HFFc6 (cell line): Measurements from ENCODE around the gene CD4. TPM values are rescaled to one million over a fixed set of nuclear protein-coding genes. Genes with fewer than 3 reads are reported as not detected.

Experiments used
- DNase-seq: peaks from one replicate; pipeline ENCODE4 v3.0.0-alpha.2; 2018
- H3K27ac Mint-ChIP-seq: 2 replicates; pipeline ENCODE4 v1.8.0; 2020; ENCODE audit warnings: mild to moderate bottlenecking, mixed read lengths
- H3K27me3 Mint-ChIP-seq: 2 replicates; pipeline ENCODE4 v1.8.0; 2021; ENCODE audit warnings: mild to moderate bottlenecking, moderate library complexity, mixed read lengths; ENCODE audit not compliant: insufficient read depth
- H3K36me3 Mint-ChIP-seq: 2 replicates; pipeline ENCODE4 v1.8.0; 2021; ENCODE audit warnings: low read depth, mixed read lengths
- H3K4me1 Mint-ChIP-seq: 2 replicates; pipeline ENCODE4 v1.8.0; 2020; ENCODE audit warnings: low read depth, mixed read lengths
- H3K4me3 Mint-ChIP-seq: 2 replicates; pipeline ENCODE4 v1.8.0; 2020; ENCODE audit warnings: mild to moderate bottlenecking, moderate library complexity, mixed read lengths
- H3K9me3 Mint-ChIP-seq: 2 replicates; pipeline ENCODE4 v1.8.0; 2020; ENCODE audit warnings: mild to moderate bottlenecking, mixed read lengths
- total RNA-seq, 6 experiments: library from RNA; stranded (reverse); fragmentation: NEBNext Ultra II Directional; extraction: Animal tissue kit (Norgen Biotek cat#: 25700); gene quantifications; 2 replicates in 1 of 6; 3 replicates in 5 of 6; pipeline ENCODE4 v1.2.3, GENCODE V29; 2021
- TF ChIP-seq, protein P1 (sequence below): fragments of 200-600 bp; sonication (generic); IDR thresholded peaks from 2 replicates; pipeline ENCODE4 v1.5.0; 2021; ENCODE audit warnings: antibody characterized with exemption, mild to moderate bottlenecking

Gene CD4
- total RNA-seq, 6 experiments from 2014 or later, result 0.11 to 0.25 (median 0.11) TPM; not detected in 3

- peaks cover 63% of the 10 kb centered on the region for H3K4me1 Mint-ChIP-seq
- no peak overlapping the region for H3K27ac Mint-ChIP-seq
- H3K9me3 Mint-ChIP-seq, result no peaks in the 10 kb centered on the region
- H3K4me3 Mint-ChIP-seq, result no peak overlapping the region
- H3K27me3 Mint-ChIP-seq, result peaks cover 33% of the 10 kb centered on the region
- DNase-seq, result no peak
- TF ChIP-seq, protein P1, sequence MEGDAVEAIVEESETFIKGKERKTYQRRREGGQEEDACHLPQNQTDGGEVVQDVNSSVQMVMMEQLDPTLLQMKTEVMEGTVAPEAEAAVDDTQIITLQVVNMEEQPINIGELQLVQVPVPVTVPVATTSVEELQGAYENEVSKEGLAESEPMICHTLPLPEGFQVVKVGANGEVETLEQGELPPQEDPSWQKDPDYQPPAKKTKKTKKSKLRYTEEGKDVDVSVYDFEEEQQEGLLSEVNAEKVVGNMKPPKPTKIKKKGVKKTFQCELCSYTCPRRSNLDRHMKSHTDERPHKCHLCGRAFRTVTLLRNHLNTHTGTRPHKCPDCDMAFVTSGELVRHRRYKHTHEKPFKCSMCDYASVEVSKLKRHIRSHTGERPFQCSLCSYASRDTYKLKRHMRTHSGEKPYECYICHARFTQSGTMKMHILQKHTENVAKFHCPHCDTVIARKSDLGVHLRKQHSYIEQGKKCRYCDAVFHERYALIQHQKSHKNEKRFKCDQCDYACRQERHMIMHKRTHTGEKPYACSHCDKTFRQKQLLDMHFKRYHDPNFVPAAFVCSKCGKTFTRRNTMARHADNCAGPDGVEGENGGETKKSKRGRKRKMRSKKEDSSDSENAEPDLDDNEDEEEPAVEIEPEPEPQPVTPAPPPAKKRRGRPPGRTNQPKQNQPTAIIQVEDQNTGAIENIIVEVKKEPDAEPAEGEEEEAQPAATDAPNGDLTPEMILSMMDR, result no peak
- H3K36me3 Mint-ChIP-seq, result peaks cover 8% of the 10 kb centered on the region
Observed at GRCh38 chr12:6823182-6824084, 34.1 kb downstream of the CD4 start.

DNA sequence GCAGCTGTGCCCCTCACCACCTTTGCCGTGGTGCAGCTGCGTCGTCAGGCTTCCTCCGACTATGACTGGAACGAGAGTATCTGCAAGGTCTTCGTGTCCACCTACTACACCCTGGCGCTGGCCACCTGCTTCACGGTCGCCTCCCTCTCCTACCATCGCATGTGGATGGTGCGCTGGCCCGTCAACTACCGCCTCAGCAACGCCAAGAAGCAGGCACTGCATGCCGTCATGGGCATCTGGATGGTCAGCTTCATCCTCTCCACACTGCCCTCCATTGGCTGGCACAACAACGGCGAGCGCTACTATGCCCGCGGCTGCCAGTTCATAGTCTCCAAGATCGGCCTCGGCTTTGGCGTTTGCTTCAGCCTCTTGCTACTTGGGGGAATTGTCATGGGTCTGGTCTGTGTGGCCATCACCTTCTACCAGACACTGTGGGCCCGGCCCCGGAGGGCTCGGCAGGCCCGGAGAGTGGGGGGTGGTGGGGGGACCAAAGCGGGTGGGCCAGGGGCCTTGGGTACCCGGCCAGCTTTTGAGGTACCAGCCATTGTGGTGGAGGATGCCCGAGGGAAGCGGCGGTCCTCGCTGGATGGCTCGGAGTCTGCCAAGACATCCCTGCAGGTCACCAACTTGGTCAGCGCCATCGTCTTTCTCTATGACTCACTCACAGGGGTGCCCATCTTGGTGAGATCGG lies 34.9 kb downstream of the CD4 start:
- Mint-ChIP-seq H3K27ac (no peak overlapping the region; the same call in 1 of the 2 replicates), H3K4me3 (peak overlapping the region; percentile 86; the same call in 1 of the 2 replicates), H3K4me1 (peaks cover 63% of the 10 kb centered on the region), H3K27me3 (peaks cover 35% of the 10 kb centered on the region), H3K9me3 (no peaks in the 10 kb centered on the region), H3K36me3 (peaks cover 8% of the 10 kb centered on the region)
- no peak for DNase-seq
- TF ChIP-seq, protein P1, result no peak

DNA sequence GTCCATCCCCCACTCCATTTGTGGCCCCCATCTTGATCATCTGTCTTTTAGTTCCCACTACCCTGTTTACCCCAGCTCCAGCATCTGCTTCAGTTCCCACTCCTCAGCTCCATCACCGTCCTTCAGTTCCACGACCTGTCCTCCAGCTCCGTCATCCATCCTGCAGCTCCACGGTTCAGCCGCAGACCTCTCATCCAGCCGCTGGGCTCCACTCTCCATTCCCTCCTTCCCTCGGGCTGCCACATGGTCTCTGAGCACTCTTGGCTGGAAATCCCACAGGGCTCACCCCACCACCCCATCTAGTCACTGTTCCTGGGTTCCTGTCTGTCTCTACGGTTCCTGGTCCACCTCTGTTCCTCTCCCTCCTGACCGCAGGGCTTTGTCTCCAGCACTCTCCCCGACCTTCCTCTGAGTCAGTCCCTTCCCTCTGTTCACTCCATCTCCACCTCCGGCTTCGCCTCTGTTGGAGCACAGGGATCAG lies 35.6 kb downstream of the CD4 start:
- Mint-ChIP-seq H3K36me3 (peaks cover 8% of the 10 kb centered on the region), H3K4me3 (peak overlapping the region; percentile 86), H3K27ac (peak overlapping the region; percentile 80), H3K27me3 (peaks cover 29% of the 10 kb centered on the region), H3K4me1 (peaks cover 61% of the 10 kb centered on the region), H3K9me3 (no peaks in the 10 kb centered on the region)
- DNase-seq, result no peak
- TF ChIP-seq, protein P1, result no peak

DNA sequence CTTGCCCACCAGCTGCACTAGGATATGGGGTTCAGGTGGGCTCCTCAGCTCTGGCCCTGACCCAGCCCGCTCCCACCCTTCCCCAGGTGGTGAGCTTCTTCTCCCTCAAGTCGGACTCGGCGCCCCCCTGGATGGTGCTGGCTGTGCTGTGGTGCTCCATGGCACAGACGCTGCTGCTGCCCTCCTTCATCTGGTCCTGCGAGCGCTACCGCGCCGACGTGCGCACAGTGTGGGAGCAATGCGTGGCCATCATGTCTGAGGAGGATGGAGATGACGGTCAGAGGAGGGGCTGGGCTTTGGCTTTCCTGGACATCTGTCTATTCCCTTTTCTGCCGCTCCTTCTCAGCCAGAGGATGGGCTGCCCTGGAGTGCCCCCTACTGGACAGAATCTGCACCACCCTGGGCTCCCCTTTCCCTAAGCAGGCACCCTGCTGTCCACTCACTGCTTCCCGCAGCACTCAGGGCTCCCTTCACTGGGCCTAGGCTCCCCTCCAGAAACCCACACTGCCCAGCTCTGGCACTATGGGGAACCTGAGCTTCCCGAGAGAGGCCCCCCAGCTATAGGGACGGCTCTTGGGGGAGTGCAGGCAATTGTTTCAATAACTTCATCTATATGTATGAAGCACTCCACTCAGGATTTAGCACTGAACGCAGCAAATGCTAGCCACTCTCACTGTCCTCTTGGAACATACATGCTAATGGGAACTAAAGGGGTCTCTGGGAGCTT lies 36.2 kb downstream of the CD4 start:
- Mint-ChIP-seq H3K27ac (peak overlapping the region; percentile 80), H3K9me3 (no peaks in the 10 kb centered on the region)
- TF ChIP-seq, protein P1, result peak; percentile 97

GRCh38 chr12:6826125-6826733 lies 36.9 kb downstream of the CD4 start:
- Mint-ChIP-seq H3K27ac (peak overlapping the region; percentile 26; the same call in 1 of the 2 replicates), H3K4me1 (peaks cover 62% of the 10 kb centered on the region), H3K4me3 (no peak overlapping the region), H3K9me3 (no peaks in the 10 kb centered on the region), H3K36me3 (peaks cover 8% of the 10 kb centered on the region), H3K27me3 (peaks cover 23% of the 10 kb centered on the region)
- DNase-seq, result no peak
- TF ChIP-seq, protein P1, result no peak

More for the DNA sequence above, 36.2 kb downstream of the CD4 start:
- peaks cover 62% of the 10 kb centered on the region for H3K4me1 Mint-ChIP-seq
- H3K27me3 Mint-ChIP-seq, result peaks cover 29% of the 10 kb centered on the region
- DNase-seq, result peak; percentile 73
- H3K36me3 Mint-ChIP-seq, result peaks cover 8% of the 10 kb centered on the region
- H3K4me3 Mint-ChIP-seq, result peak overlapping the region; percentile 86
